Stimulated activated CD4-positive, alpha-beta T cell treated with anti-CD3 and anti-CD28 coated beads, Interleukin-15, amount 100 ng/mL, for 48 hours (primary cell): Measurements from ENCODE around the gene FRMD6.
"Not testable (repeated sequence)": the region's sequence is repeated elsewhere in the genome, so short reads cannot be mapped to it uniquely, and the experiment has no call there.

Source experiments
- DNase-seq, 2 donors: peaks; one replicate each; pipeline ENCODE4 v3.0.0-alpha.2; 2020; ENCODE audit warnings: low read depth in 2 of 2

The FRMD6 gene

GRCh38 chr14:51724650-51725049, 72.9 kb downstream of the FRMD6 start:
- DNase-seq: no peak

DNA sequence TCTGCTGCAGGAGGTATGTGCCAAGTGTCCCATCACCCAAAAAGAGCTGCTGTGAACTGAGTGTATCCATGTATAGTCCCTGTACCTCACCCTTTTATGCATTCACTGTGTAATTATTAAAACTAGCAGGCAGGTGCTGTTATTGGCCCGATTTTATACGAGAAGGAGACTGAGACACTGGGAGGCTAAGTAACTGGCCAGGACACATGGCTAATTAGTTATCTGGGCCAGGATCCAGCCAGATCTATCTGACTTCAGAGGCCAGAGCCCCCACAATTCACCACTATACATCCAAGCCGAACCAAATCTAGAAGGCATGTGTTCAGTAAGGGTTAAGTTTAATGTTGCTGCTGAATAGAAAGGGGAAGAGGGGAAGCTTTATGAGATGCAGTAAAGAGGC, 73.4 kb downstream of the FRMD6 start:
- no peak for DNase-seq

GRCh38 chr14:51726166-51726899, 74.6 kb downstream of the FRMD6 start:
- no peak for DNase-seq

- no peak for DNase-seq
Measured at GRCh38 chr14:51727526-51727925, 75.8 kb downstream of the FRMD6 start.

- no peak for DNase-seq
Measured at GRCh38 chr14:51730098-51730497, 78.4 kb downstream of the FRMD6 start.

GRCh38 chr14:51730684-51731083, 79.0 kb downstream of the FRMD6 start:
- DNase-seq: no peak

GRCh38 chr14:51732494-51733112, 80.9 kb downstream of the FRMD6 start:
- no peak for DNase-seq

DNA sequence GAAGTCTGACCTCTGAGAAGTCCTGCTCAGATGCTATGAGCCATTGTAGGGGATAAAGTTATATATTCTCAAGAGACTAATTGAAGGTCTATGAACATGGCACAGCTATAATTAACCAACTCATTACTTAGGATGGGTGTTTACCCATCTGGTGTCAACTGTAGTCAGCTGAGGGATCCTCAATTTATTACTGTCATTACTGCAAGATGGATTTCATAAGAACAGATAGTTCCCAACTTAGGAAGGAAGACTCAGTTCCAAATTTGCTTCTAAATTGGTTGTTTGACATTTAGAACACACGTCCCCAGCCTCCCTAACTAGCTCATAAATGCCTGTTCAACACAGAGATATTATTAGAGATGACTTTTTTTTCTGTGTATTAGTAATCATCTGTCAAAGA, 81.4 kb downstream of the FRMD6 start:
- DNase-seq: no peak

DNA sequence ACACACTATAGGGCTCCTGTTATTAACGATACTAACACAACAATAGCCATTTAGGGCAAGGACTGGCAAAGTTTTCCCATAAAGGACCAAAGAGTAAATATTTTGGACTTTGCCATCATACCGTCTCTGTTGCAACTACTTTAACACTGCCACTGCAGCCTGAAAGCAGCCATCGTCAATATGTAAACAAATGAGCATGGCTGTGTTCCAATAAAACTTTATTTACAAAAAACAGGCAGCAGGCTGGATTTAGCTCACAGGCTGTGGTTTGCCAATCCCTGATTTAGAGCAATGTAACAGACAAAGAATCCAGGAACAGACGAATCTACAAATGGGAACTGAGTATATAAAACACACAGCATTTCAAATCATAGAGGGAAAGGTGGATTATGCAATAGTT, 84.1 kb downstream of the FRMD6 start:
- no peak for DNase-seq

DNA sequence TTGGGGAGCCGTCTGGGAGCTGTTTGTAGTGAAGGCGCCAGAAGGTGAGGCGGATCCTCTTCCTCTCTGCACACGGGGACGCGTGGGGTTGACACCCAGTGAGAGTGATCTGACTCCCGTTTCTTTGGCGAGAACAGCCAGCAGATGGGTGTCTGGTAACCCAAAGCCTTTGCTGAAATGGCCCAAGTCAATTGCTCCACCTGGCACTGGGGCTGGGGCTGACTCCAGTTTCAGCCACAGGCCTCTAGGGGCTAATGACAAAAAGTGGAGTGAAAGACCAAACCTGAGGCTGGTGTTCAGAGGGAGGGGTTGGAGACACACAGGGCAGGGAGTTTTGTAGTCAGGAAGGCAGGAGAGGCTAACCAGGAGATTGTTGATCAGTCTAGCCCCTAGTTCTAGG, 87.0 kb downstream of the FRMD6 start:
- DNase-seq: no peak

GRCh38 chr14:51743588-51744000, 91.9 kb downstream of the FRMD6 start:
- no peak for DNase-seq

- no peak for DNase-seq
Measured at GRCh38 chr14:51744372-51745130, 92.8 kb downstream of the FRMD6 start.

DNA sequence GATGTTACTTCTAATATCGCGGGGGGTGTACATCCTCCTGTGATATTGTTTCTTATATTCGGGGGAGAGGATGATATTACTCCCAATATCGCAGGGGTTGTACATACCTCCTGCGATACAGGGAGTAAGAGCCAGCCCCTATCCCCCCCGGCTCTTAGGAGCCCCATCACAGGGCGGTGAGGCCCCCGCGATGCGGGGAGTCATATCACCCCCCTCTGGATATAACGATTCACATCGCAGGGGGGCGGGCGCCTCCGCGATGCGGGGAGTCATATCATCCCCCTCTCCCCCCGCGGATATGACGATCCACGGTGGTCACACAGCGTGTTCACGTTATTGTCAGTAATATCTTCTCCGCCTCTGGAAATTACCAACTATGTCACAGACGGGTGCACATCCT, 95.1 kb downstream of the FRMD6 start:
- DNase-seq: not testable (repeated sequence)

DNA sequence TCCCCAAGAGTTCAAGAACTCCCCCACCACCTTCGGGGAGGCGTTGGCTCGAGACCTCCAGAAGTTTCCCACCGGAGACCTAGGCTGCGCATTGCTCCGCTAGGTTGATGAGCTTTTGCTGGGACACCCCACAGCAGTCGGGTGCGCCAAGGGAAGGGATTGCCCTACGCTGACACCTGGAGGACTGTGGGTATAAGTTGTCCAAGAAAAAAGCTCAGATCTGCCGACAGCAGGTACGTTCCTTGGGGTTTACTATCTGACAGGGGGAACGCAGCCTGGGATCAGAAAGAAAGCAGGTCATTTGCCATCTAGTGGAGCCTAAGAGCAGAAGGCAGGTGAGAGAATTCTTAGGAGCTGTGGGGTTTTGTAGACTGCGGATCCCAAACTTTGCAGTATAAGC, 98.8 kb downstream of the FRMD6 start:
- DNase-seq: no peak

DNA sequence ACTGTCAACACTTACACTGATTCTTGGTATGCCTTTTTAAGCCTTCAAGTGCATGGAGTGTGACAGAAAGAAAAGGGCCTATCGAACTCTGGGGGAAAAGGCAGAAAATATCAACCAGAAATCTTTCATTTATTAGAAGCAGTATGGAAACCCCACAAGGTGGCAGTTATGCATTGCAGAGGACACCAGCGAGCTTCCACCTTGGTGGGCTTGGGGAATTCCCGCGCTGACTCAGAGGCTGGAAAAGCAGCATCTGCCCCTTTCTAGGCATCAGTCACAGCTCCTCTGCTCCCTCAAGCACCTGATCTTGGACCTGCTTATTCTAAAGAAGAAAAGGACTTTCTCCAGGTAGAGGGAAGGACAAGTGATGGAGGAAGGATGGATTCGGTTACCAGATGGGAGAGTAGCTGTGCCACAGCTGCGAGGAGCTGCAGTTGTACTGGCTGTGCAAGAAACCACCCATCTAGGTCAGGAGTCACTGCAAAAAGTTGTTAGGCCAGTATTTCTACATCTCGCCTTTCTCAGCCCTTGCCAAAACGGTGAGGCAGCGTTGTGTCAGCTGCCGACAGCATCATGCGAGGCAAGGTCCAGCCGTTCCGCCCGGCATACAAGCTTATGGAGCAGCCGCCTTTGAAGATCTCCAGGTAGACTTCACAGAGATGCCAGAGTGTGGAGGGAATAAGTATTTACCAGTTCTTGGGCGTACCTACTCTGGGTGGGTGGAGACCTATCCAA, 100.1 kb downstream of the FRMD6 start:
- not testable (repeated sequence) for DNase-seq

- DNase-seq: not testable (repeated sequence)
Measured at GRCh38 chr14:51757756-51758155, 106.0 kb downstream of the FRMD6 start.

GRCh38 chr14:51759950-51760349, 108.2 kb downstream of the FRMD6 start:
- DNase-seq: no peak

GRCh38 chr14:51765726-51766125, 114.0 kb downstream of the FRMD6 start:
- DNase-seq: not testable (repeated sequence)

DNA sequence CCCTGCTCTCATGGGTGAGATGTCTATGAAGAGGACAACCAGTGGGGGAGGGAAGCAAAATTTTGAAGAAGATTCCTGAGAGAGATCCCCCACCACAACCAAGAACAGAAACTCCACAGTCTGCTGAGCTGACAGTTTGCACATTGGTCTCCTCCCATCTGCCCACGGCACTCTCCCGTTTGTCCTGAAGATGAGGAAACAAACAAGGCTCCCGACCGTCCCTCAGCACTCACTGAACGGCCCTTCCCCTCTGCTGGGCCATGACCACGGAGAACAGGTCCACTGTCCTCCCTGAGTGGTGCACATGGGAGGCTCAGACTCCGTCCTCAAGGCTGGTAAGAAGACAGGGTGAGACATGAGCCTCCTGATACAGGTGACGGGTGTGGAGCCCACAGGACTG, 114.9 kb downstream of the FRMD6 start:
- not testable (repeated sequence) for DNase-seq

DNA sequence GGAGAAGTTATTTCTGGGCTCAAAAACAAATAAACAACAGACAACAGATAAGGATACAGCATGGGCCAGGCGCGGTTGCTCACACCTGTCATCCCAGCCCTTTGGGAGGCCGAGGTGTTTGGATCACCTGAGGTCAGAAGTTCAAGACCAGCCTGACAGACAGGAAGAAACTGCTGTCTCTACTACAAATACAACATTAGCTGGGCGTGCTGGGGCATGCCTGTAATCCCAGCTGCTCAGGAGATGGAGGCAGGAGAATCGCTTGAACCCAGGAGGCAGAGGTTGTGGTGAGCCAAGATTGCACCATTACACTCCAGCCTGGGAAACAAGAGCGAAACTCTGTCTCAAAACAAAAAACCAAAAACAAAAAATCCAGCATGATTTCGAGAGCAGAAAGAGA, 117.6 kb downstream of the FRMD6 start:
- not testable (repeated sequence) for DNase-seq

GRCh38 chr14:51774209-51774608, 122.5 kb downstream of the FRMD6 start:
- DNase-seq: no peak
